Glutamatergic neuron (in vitro differentiated cells): Measurements from ENCODE around the gene COX19. TPM values are rescaled to one million over a fixed set of nuclear protein-coding genes. Genes with fewer than 3 reads are reported as not detected.

Experiments used
- DNase-seq: peaks from one replicate; pipeline ENCODE4 v3.0.0; 2022
- H3K27ac Mint-ChIP-seq: one replicate; pipeline ENCODE4 v1.8.0; 2020; ENCODE audit warnings: mild to moderate bottlenecking, mixed read lengths, inconsistent platforms; ENCODE audit not compliant: unreplicated experiment
- H3K27me3 Mint-ChIP-seq: one replicate; pipeline ENCODE4 v1.8.0; 2020; ENCODE audit warnings: mild to moderate bottlenecking, moderate library complexity, mixed read lengths, inconsistent platforms; ENCODE audit not compliant: unreplicated experiment
- H3K36me3 Mint-ChIP-seq: one replicate; pipeline ENCODE4 v1.8.0; 2020; ENCODE audit warnings: mild to moderate bottlenecking, mixed read lengths, inconsistent platforms; ENCODE audit not compliant: unreplicated experiment
- H3K4me1 Mint-ChIP-seq: one replicate; pipeline ENCODE4 v1.8.0; 2020; ENCODE audit warnings: mild to moderate bottlenecking, low read depth, mixed read lengths, inconsistent platforms; ENCODE audit not compliant: unreplicated experiment
- H3K4me3 Mint-ChIP-seq: one replicate; pipeline ENCODE4 v1.8.0; 2020; ENCODE audit warnings: mild to moderate bottlenecking, mixed read lengths, inconsistent platforms; ENCODE audit not compliant: unreplicated experiment
- H3K9me3 Mint-ChIP-seq: one replicate; pipeline ENCODE4 v1.8.0; 2020; ENCODE audit warnings: mild to moderate bottlenecking, moderate library complexity, mixed read lengths, inconsistent platforms; ENCODE audit not compliant: unreplicated experiment
- CTCF ChIP-seq: fragments of 200-600 bp; sonication (generic); IDR thresholded peaks from one replicate; pipeline ENCODE4 v1.5.0; 2021; ENCODE audit not compliant: partially characterized antibody, unreplicated experiment
- total RNA-seq: library from RNA; stranded (reverse); fragmentation: NEBNext Ultra II Directional; extraction: Animal tissue kit (Norgen Biotek cat#: 25700); gene quantifications from one replicate; pipeline ENCODE4 v1.2.1, GENCODE V29; 2021; ENCODE audit not compliant: unreplicated experiment

Gene COX19
- total RNA-seq, 1 donor from 2014 or later: 18.4 TPM

GRCh38 chr7:938546-939185 is 36.7 kb downstream of the COX19 start:
- Mint-ChIP-seq H3K36me3 (peaks cover 19% of the 10 kb centered on the region), H3K9me3 (peaks cover 2% of the 10 kb centered on the region), H3K4me3 (no peak overlapping the region), H3K4me1 (no peaks in the 10 kb centered on the region), H3K27ac (no peak overlapping the region), H3K27me3 (peaks cover 15% of the 10 kb centered on the region)
- DNase-seq: no peak
- TF ChIP-seq CTCF: no peak

- peaks cover 2% of the 10 kb centered on the region for H3K9me3 Mint-ChIP-seq
- no peaks in the 10 kb centered on the region for H3K4me1 Mint-ChIP-seq
- H3K4me3 Mint-ChIP-seq: no peak overlapping the region
- H3K27me3 Mint-ChIP-seq: peaks cover 15% of the 10 kb centered on the region
- no peak overlapping the region for H3K27ac Mint-ChIP-seq
- TF ChIP-seq CTCF: no peak
- DNase-seq: no peak
- H3K36me3 Mint-ChIP-seq: peaks cover 19% of the 10 kb centered on the region
Measured at GRCh38 chr7:937856-938484, 37.4 kb downstream of the COX19 start.

- Mint-ChIP-seq H3K27ac (no peak overlapping the region), H3K4me1 (no peaks in the 10 kb centered on the region), H3K9me3 (no peaks in the 10 kb centered on the region), H3K36me3 (peaks cover 14% of the 10 kb centered on the region), H3K4me3 (no peak overlapping the region), H3K27me3 (peaks cover 13% of the 10 kb centered on the region)
- no peak for TF ChIP-seq CTCF
- no peak for DNase-seq
Measured at GRCh38 chr7:936386-937054, 38.8 kb downstream of the COX19 start.

GRCh38 chr7:935874-936385 is 39.4 kb downstream of the COX19 start:
- no peak for DNase-seq
- Mint-ChIP-seq H3K4me1 (no peaks in the 10 kb centered on the region), H3K36me3 (peaks cover 10% of the 10 kb centered on the region), H3K4me3 (no peak overlapping the region), H3K27me3 (peaks cover 11% of the 10 kb centered on the region), H3K27ac (no peak overlapping the region), H3K9me3 (no peaks in the 10 kb centered on the region)
- no peak for TF ChIP-seq CTCF
